Measurements from ENCODE around the gene WDR59.
"Not testable (repeated sequence)": the region's sequence is repeated elsewhere in the genome, so short reads cannot be mapped to it uniquely, and the experiment has no call there.

WDR59 gene

DNA sequence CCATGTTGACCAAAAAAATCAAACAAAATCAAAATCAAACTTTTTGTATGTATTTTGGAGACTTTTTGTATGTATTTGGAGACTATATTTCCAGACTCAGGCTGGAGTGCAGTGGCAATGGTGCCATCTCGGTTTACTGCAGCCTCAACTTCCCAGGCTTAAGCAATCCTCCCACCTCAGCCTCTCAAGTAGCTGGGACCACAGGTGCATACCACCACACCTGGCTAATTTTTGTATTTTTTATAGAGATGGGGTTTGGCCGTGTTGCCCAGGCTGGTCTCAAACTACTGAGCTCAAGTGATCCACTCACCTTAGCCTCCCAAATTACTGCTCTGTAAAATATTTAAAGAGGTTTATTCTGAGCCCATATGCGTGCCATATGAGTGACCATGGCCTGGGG, 4.9 kb upstream of the WDR59 start:
- DNase-seq; in situ Hi-C loops (cut with HindIII; ENCODE audit: low pct_ligation_motif_present, low pct_unique_long_range_greater_than_20kb, low sequenced_read_pairs): not testable (repeated sequence)

- no peak for DNase-seq
- in situ Hi-C loops (cut with HindIII; ENCODE audit: low pct_ligation_motif_present, low pct_unique_long_range_greater_than_20kb, low sequenced_read_pairs), result no loop called here
These were observed 2.2 kb upstream of the WDR59 start for GRCh38 chr16:74987027-74987681.

DNA sequence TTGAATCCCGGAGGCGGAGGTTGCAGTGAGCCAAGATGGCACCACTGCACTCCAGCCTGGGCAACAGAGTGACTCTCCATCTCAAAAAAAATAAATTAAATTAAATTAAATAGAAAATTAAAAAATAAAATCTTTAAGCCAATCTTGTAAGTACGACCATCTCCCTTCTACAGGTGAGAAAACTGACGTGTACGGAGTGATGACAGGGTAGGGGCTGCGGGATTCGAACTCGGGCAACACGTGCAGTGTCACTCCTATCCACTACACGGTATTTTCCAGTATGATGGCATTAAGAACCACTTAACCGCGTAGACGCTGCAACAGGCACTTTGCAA, 762 bp downstream of the WDR59 start:
- in situ Hi-C loops (cut with HindIII; ENCODE audit: low pct_ligation_motif_present, low pct_unique_long_range_greater_than_20kb, low sequenced_read_pairs), result no loop called here
- no peak for DNase-seq

DNA sequence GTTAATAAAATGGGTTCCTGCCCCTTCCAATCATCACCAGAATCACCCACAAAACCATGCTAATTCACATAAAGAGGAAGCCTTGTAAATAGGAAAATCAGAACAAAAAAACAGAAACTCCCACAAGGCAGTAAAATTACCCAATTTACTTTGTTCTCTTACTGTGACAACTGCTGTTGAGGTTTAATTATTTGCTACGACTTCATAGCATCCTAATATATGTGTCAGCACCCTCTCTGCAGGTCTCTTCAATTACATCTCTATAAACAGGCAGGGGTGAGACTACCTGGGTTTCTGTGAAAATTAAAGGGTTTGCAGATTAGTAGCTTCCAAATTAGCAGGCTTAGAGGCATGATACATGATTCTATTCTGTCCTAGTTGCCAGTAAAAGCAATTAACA, 2.7 kb downstream of the WDR59 start:
- in situ Hi-C loops (cut with HindIII; ENCODE audit: low pct_ligation_motif_present, low pct_unique_long_range_greater_than_20kb, low sequenced_read_pairs), result no loop called here
- no peak for DNase-seq

- no peak for DNase-seq
These were observed 9.3 kb downstream of the WDR59 start for GRCh38 chr16:74975591-74975990.

GRCh38 chr16:74973304-74973703, 11.6 kb downstream of the WDR59 start:
- DNase-seq, result no peak
- in situ Hi-C loops (cut with HindIII; ENCODE audit: low pct_ligation_motif_present, low pct_unique_long_range_greater_than_20kb, low sequenced_read_pairs), result no loop called here

More at GRCh38 chr16:74975591-74975990, 9.3 kb downstream of the WDR59 start:
- in situ Hi-C loops (cut with HindIII; ENCODE audit: low pct_ligation_motif_present, low pct_unique_long_range_greater_than_20kb, low sequenced_read_pairs), result no loop called here

DNA sequence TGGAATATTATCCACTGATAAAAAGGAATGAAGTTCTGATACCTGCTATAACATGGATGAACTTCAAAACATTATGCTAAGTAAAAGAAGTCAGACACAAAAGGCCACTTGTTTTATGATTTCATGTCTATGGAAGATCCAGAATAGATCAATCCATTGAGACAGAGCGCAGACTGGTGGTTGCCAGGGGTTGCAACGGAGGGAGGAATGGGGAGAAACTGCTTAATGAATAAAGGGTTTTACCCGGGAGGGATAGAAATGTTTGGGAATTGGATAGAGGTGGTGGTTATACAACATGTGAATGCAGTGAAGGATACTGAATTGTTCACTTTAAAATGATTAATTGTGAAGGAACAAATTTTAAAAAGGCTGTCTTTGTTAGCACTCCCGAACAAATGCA, 30.2 kb downstream of the WDR59 start:
- in situ Hi-C loops (cut with HindIII; ENCODE audit: low pct_ligation_motif_present, low pct_unique_long_range_greater_than_20kb, low sequenced_read_pairs), result no loop called here
- DNase-seq, result no peak

GRCh38 chr16:74951681-74952080, 33.2 kb downstream of the WDR59 start:
- in situ Hi-C loops (cut with HindIII; ENCODE audit: low pct_ligation_motif_present, low pct_unique_long_range_greater_than_20kb, low sequenced_read_pairs), result no loop called here
- DNase-seq, result no peak

GRCh38 chr16:74951206-74951605, 33.7 kb downstream of the WDR59 start:
- in situ Hi-C loops (cut with HindIII; ENCODE audit: low pct_ligation_motif_present, low pct_unique_long_range_greater_than_20kb, low sequenced_read_pairs), result no loop called here
- no peak for DNase-seq

DNA sequence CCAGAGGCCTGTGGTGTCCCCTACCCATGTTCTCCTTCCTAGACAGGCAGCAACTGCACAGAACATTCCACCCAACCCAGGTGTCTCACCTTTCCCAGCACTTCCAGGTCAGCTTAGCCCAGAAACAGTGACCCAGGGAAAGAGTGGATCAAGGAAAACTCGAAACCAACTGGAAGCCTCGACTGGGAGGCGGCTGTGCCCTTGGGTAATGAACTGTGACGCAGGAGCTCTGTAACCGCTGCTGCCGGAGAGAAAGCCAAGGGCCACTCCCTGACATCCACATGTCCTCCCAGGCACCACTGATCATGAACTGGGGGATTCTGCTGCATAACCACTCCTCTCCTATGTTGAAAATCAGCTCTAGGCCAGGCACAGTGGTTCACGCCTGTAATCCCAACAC, 34.4 kb downstream of the WDR59 start:
- DNase-seq, result no peak
- in situ Hi-C loops (cut with HindIII; ENCODE audit: low pct_ligation_motif_present, low pct_unique_long_range_greater_than_20kb, low sequenced_read_pairs), result no loop called here

DNA sequence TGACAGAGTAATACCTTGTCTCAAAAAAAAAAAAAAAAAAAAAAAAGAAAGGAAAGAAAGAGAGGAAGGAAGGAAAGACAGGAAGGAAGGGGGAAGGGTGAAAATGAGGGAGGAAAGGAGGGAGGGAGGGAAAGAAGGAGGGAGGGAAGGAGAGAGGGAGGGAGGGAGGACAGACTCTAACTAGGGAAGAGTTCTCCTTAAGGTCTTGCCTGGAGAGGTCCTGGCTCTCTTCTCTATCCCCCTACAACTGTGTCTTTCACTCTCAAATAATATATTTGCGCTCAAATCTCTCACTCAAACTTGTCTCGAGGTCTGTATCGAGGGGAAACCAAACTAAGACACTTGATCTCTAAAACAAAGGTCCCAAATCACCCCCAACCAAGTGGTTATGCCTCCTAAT, 35.6 kb downstream of the WDR59 start:
- in situ Hi-C loops (cut with HindIII; ENCODE audit: low pct_ligation_motif_present, low pct_unique_long_range_greater_than_20kb, low sequenced_read_pairs), result no loop called here
- no peak for DNase-seq

DNA sequence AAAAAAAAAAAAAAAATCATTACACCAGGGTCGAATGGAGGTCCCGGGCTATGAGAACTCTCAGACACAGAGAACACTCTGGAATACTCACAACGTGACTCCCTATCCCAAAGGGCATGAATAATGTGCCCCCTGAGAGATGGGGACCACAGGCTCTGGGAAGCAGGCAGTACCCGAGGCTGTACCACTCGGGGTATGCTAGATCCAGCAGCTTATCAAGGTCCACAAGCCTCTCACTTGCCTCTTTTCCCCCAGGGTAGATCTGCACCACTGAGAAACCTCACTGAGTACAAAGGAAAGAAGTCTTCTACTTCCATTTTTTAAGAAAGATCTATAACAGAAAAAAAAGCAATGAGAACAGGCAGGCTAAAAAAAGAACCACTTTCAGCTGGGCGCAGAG, 40.5 kb downstream of the WDR59 start:
- in situ Hi-C loops (cut with HindIII; ENCODE audit: low pct_ligation_motif_present, low pct_unique_long_range_greater_than_20kb, low sequenced_read_pairs), result no loop called here
- DNase-seq, result no peak

DNA sequence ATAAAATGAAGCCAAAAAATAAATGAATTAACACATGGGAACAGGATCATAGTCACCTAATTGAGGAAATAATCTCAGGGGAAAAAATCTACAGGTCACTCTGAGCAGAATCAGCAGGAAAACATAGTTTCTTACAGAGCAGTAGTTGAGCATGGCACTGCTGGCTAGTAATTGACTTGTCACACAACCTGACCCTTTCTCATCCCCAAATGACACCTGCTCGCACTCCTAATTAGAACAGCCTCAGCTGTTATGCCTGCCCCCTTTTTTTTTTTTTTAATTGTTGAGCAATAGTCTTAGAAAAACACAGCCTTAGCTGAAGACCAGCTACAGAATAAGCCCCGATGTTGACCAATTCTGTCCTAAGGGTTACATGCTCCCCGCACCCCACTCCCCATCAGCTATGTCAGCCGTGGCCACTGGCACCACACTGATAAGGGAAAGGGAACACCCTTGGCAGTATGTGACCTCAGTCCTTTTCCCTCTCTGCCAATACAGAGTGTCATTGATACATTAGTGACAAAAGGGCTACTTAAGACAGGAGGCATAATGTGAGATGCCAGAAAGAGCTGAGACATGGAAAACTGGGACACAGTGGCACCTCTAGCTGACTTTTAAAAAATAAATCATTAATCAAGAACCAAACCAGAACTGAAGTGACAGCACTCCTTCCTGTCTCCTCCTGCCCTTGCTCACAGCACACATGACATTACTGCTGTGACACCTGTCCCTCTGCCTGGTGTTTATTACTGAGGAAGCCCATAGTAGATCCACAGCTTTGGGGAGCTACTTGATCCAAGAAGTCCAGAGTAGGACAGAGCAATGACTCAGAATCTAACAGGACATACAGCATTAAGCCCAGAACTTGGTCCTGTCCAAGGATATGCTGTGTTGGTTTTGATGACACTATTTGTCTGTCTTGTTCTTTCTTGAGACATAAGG, 41.7 kb downstream of the WDR59 start:
- in situ Hi-C loops (cut with HindIII; ENCODE audit: low pct_ligation_motif_present, low pct_unique_long_range_greater_than_20kb, low sequenced_read_pairs), result no loop called here
- DNase-seq, result no peak

- DNase-seq, result no peak
- in situ Hi-C loops (cut with HindIII; ENCODE audit: low pct_ligation_motif_present, low pct_unique_long_range_greater_than_20kb, low sequenced_read_pairs), result no loop called here
These were observed 42.4 kb downstream of the WDR59 start for GRCh38 chr16:74942566-74942965.

DNA sequence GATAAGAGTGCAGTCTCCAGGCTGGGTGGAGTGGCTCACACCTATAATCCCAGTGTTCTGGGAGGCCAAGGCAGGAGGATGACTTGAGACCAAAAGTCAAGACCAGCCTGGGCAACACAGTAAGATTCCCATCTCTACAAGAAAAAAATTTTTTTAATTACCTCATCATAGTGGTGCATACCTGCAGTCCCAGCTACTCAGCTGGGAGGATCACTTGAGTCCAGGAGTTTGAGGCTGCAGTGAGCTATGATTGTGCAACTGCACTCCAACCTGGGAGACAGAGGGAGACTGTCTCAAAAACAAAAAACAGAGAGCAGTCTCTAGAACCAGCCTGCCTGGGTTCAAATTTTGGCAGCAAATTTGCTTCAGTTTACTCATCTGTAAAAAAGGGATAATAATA, 45.2 kb downstream of the WDR59 start:
- DNase-seq, result no peak
- in situ Hi-C loops (cut with HindIII; ENCODE audit: low pct_ligation_motif_present, low pct_unique_long_range_greater_than_20kb, low sequenced_read_pairs), result no loop called here

- peak; percentile 6 for DNase-seq
- in situ Hi-C loops (cut with HindIII; ENCODE audit: low pct_ligation_motif_present, low pct_unique_long_range_greater_than_20kb, low sequenced_read_pairs), result no loop called here
These were observed 47.9 kb downstream of the WDR59 start for GRCh38 chr16:74936902-74937560.

DNA sequence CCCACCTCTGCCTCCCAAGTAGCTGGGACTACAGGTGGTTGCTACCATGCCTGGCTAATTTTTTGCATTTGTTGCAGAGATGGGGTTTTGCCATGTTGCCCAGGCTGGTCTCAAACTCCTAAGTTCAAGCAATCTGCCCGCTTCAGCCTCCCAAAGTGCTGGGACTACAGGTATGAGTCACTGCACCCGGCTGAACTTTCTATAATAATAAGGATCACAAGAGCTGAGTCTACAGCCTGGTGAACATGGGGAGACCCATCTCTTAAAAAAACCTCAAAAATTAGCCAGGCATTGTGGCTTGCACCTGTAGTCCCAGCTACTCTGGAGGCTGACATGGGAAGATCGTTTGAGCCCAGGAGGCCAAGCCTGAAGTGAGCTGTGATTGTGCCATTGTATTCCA, 53.5 kb downstream of the WDR59 start:
- in situ Hi-C loops (cut with HindIII; ENCODE audit: low pct_ligation_motif_present, low pct_unique_long_range_greater_than_20kb, low sequenced_read_pairs), result no loop called here
- DNase-seq, result no peak

DNA sequence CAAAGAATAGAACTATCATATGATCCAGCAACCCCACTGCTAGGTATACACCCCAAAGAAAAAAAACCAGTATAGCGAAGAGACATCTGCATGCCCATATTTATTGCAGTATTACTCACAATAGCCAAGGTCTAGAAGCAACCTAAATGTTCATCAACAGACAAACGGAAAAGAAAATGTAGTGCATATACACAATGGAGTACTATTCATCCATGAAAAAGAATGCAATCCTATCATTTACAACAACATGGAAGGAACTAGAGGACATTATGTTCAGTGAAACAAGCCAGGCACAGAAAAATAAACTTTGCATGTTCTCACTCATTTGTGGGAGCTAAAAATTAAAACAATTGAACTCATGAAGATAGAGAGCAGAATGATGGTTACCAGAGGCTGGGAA, 55.3 kb downstream of the WDR59 start:
- no peak for DNase-seq
- in situ Hi-C loops (cut with HindIII; ENCODE audit: low pct_ligation_motif_present, low pct_unique_long_range_greater_than_20kb, low sequenced_read_pairs), result no loop called here

DNA sequence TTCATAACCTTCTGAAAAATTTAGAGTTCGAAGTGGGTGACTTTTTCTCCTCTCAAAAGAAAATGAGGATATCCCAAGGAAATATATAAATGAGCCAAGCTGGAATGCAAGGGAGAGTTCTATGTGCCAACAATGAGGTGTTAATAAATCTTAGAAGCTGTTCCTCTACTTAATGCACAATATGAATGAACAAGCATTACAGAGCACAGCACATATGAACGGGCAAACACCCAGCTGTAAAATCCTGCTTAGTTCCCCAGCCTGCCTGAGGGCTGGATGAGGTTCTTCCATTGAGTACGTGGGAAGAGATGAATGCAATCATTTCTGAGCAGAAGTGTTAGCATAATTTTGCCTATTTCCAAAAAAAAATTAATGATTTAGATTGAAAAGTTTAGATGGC, 58.1 kb downstream of the WDR59 start:
- no peak for DNase-seq
- in situ Hi-C loops (cut with HindIII; ENCODE audit: low pct_ligation_motif_present, low pct_unique_long_range_greater_than_20kb, low sequenced_read_pairs), result no loop called here

Data from ACHN (cell line).